GM21381 (cell line): ENCODE results near the gene ZNF33B.
"Not testable (repeated sequence)": the region's sequence is repeated elsewhere in the genome, so short reads cannot be mapped to it uniquely, and the experiment has no call there.

Source experiments
- ATAC-seq: cut with Tn5 transposase; IDR thresholded peaks from one replicate; pipeline ENCODE4 v1.9.1; 2021; ENCODE audit warnings: mild to moderate bottlenecking, moderate library complexity; ENCODE audit not compliant: unreplicated experiment

ZNF33B gene

DNA sequence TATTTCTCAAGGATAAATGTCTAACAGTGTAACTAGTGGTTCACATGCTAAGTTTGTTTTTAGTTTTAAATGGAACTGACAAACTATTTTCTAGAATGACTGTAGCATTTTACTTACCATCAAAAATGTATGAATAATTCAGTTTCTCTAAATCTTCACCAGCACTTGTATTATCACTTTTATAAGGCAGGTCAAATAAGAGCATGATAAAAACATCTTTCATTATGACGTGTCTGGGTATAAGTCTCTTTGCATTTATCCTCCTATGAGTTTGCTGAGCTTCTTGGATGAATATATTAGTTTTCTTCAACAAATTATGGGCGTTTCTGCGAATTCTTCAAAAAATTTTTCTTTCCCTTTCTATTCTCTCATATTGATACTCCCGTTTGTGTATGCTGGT lies 19.9 kb downstream of the ZNF33B start:
- ATAC-seq = no peak

DNA sequence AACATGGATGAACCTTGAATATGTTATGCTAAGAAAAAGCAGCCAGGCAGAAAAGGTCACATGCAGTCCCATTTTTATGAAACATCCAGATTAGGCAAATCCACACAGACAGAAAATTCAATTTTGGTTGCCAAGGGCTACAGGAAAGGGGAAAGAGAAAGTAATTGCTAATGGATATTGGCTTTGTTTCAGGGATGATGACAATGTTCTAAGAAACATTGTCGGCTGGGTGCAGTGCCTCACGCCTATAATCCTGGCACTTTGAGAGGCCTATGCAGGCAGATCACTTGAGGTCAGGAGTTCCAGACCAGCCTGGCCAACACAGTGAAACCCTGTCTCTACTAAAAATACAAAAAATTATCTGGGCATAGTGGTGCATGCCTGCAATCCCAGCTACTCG lies 23.0 kb downstream of the ZNF33B start:
- no peak for ATAC-seq

DNA sequence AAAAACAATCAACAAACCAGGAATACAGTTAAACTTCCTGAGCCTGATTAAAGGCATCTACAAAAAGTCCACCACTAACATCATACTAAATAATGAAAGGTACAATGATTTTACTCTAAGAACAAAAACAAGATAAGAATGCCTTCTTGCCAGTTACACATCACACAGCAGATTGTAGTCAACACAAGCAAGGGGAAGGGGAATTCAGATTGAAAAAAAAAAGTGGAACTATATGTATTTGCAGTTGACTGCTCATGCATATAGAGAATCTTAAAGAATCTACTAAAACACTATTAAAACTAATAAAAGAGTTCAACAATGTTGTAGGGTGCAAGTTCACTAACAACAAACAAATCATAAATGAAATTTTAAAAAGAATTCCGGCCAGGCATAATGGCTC lies 28.5 kb downstream of the ZNF33B start:
- no peak for ATAC-seq

GRCh38 chr10:42598249-42598873 lies 40.0 kb downstream of the ZNF33B start:
- no peak for ATAC-seq

DNA sequence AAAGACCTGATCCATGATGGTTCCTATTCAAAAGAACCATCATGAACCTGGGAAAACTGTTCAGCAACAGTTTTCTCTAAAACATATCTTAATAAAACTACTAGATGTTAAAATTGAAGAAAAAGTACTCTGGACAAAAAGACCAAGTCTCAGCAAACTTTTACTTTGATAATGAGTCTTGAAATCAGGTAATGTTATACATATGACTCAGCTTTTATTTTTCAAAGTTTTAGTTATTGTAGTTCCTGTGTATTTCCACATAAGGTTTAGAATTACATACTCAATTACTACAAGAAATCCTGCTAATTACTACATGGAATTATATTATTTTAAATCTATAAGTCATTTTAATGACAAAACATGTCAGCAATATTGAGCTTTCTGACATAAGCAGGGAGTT lies 42.2 kb downstream of the ZNF33B start:
- no peak for ATAC-seq

DNA sequence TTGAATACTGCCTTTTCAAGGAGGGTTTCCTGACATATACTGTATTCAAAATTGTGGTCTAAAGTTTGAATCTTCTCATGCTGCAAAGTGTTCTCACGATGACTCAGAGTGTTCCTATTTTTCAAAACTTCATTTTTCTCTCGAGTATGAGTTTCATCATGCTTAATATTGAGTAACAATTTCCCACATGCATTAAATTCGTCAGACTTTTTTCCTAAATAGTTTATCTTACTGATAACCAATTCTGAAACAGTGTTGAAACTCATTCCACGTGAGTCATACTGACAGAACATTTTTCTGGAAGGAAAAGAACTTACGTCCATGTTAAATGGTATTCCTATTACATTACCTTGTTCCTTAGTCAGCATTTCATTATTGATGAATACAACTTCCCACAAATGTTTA lies 44.1 kb downstream of the ZNF33B start:
- ATAC-seq = no peak

DNA sequence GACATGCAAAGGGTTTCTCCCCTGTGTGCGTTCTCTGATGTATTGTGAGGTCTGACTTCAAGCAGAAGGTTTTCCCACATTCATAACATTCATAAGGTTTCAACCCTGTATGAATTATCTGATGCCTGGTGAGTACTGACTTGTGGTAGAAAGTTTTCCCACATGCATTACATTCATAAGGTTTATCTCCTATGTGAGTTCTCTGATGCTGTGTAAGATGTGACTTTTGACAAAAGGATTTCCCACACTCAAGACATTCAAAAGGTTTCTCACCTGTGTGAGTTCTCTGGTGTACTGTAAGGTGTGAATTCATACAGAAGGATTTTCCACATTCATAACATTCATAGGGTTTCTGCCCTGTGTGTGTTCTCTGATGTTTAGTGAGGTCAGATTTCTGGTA lies 45.1 kb downstream of the ZNF33B start:
- no peak for ATAC-seq

- no peak for ATAC-seq
Measured at GRCh38 chr10:42583828-42584227, 54.5 kb downstream of the ZNF33B start.

DNA sequence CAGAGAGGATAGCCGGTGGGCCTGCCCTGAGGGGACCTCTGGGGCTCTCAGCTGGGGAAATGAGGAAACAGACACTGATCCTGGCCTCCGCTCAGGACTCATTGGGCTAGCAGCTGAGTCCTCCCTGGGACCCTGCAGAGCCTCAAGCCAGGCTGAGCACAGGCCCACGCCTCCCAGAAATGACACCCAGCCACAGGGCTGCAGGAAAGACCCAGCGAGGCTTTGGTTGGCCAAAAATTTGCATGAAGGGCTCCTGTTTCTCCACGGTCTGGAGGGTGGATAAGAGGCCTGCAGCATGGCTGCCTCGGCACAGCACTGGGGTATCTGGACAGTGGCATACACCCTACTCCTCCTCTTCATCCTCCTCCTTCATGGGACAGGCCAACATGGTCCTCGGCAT lies 60.4 kb downstream of the ZNF33B start:
- ATAC-seq = no peak

- ATAC-seq = no peak
Measured at GRCh38 chr10:42576338-42576737, 62.0 kb downstream of the ZNF33B start.

GRCh38 chr10:42574336-42574735 lies 64.0 kb downstream of the ZNF33B start:
- no peak for ATAC-seq

DNA sequence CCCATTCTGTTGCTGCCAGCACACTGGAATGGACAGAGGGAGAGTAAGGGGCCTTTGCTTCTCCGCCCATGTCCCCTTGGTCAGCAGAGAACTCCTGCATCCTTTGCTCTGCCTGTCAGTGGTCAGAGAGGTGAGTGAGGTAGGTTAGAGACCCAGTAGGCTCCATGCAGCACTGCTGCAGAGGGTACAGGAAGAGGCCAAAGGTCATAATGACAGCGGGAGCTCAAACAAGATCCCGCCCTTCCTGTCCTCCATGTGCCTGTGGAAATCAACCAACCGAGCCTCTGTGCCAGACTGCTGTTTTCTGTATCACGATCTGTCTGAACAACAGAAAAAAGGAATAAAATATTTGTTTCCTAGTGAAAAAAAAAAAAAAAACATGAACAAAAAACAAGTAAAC lies 81.4 kb downstream of the ZNF33B start:
- ATAC-seq = no peak

DNA sequence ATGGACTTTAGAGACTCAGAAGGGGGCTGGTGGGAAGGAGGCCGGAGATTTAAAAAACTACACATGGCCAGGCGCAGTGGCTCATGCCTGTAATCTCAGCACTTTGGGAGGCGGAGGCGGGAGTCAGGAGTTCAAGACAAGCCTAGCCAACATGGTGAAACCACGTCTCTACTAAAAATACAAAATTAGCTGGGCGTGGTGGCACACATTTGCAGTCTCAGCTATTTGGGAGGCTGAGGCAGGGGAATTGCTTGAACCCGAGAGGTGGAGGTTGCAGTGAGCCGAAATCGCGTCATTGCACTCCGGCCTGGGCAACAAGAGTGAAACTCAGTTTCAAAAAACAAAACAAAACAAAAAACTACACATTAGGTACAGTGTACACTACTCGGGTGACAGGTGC lies 84.8 kb downstream of the ZNF33B start:
- ATAC-seq = not testable (repeated sequence)

DNA sequence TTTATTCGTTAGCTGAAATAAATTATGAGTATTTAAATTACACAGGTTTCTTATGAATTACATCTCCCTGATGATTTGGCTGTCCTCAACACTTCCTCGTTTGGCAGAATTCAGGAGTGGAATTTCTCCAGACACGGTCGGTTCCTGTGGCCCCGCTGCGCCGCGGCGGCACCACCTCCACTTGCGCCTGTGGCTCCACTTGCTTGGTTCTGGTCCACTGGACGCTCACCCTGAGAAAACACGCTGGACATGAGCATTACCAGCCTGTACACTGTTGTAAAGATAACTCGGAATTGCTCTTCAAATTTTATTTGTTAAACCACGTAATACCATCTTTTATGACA lies 85.3 kb downstream of the ZNF33B start:
- peak; percentile 22 for ATAC-seq

DNA sequence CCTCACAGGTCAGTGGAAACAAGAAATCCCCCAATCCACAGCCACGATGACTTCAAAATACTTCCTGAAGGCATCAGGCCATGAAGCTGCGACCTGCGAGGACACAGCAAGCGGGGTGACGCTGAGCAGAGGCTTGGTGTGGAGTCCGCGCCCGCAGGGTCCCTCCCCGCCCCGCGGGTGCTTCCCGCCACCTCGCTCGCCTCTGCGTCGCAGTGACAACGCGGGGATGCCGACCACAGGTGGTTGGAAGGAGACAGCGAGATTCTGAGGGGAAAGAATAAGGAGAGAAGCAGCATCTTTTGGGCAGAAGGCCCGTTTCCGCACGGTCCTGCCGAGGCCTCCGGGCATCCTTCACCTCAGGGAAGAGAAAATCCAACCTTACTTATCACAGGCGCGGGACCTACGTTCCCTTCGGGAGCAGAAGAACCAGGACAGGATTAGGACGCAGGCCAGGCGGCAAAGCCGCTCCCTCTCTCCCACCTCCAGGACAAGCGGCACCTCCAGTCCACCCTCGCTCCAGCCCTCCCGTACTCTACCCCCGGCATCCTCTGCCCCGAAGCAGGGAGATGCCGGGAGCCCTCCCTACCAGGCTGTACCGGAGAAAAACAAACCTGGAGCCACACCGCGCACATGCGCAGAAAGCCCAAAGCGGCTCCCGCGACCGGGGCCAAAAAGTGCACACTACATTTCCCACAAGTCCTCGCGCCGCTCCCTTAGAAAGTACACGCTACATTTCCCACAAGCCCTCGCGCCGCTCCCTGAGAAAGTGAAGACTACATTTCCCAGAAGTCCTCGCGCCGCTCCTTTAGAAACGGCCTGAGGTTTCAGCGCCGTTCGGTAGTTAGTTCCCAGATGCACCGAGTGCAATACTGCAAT lies 85.9 kb downstream of the ZNF33B start:
- peak; percentile 94 for ATAC-seq

GRCh38 chr10:42551582-42552187 lies 86.7 kb downstream of the ZNF33B start:
- ATAC-seq = no peak

DNA sequence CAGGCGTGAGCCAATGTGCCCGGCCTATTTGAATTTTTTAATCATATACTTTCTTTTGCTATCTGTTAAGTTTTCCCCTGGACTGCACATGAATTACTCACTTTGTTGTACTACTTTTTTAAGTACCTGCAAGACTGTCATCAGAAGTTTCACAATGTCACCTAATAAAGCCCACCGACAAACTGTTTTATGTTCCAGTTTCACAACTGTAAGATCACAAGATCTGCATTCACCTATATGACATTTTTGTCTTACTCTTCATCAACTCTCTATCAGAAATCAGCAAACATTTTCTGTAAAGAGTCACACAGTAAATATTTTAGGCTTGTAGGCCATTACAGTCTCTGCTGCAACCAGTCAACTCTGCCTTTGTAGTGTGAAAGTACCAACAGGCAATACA lies 88.5 kb downstream of the ZNF33B start:
- ATAC-seq = no peak

DNA sequence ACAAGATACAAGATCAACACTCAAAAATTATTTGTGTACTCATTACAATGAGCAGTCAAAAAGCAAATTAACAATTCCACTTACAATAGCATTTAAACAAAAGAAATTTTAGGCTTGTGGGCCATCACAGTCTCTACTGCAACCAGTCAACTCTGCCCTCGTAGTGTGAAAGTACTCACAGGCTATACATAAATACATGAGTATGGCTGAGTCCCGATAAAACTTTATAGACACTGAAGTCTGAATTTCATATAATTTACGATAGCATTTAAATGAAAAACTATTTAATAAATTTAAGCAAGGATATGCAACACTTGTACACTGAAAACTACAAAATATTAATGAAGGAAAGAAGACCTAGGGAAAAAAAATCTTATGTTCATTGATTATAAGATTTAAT lies 90.1 kb downstream of the ZNF33B start:
- ATAC-seq = no peak

DNA sequence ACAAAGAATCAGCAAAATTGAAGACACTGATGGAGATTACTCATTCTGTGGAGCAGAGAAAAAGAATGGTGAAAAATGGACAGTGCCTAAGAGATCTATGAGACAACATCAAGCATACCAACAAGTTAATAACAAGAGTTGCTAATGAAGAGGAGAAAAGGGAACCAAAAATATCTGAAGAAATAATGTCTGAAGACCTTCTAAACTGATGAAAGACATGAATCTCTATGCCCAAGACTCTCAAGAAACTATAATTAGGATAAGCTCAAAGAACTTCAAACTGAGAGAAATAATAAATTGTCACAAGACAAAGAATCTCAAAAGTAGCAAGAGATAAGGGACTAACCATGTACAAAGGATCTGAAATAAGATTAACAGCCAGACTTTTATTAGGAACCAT lies 93.4 kb downstream of the ZNF33B start:
- no peak for ATAC-seq

- no peak for ATAC-seq
Measured at GRCh38 chr10:42543840-42544372, 94.5 kb downstream of the ZNF33B start.
